Measurements from ENCODE around the gene DDX54.

The DDX54 gene

GRCh38 chr12:113190761-113191160 lies 5.5 kb upstream of the DDX54 start:
- DNase-seq (ENCODE audit: low read depth in 2 of 2): no peak

GRCh38 chr12:113189361-113189760 lies 4.1 kb upstream of the DDX54 start:
- DNase-seq (ENCODE audit: low read depth in 2 of 2): no peak

GRCh38 chr12:113186666-113187325 lies 1.5 kb upstream of the DDX54 start:
- DNase-seq (ENCODE audit: low read depth in 2 of 2): no peak

DNA sequence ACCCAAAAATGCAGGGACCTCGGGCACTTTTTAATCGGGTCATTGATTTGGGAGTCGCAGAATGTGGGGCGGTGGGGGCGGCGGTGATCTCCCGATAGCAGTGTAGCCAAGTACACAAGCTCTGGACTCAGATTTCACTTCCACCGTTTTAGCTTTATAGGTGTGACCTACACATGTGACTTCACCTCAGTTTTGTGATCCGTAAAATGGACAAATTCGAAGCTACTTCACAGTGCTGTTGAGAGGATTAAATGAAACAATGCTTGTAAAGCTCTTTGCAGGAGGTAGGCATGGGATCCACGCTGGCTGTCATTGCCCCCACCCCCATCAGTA lies 721 bp upstream of the DDX54 start:
- no peak for DNase-seq (ENCODE audit: low read depth in 2 of 2)

GRCh38 chr12:113184900-113185179 lies 438 bp downstream of the DDX54 start:
- peak; percentile 73 to 76 for DNase-seq (ENCODE audit: low read depth in 2 of 2)

DNA sequence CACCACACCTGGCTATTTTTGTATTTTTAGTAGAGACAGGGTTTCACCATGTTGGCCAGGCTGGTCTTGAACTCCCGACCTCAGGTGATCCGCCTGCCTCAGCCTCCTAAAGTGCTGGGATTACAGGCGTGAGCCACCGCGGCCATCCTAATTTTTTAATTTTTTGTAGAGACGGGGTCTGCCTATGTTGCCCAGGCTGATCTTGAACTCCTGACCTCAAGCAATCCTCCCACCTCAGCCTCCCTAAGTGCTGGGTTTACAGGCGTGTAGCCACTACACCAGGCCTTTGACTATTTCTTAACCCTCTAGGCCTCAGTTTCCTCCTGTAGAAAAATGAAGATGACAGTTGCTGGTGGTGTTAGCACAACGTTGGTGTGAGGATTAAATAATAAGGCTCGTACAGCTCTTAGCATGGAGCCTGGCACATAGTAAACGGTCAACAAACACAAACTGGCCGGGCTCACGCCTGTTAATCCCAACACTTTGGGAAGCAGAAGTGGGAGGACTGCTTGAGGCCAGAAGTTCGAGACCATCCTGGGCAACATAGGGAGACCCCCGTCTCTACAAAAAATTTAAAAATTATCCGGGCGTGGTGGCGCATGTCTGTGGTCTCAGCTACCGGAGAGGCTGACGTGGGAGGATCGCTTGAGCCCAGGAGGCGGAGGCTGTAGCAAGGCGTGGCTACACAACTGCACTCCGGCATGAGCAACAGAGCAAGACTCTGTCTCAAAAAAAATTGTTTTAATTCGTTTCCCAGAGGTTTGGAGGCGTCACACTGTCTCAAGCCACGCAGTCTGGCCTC lies 979 bp downstream of the DDX54 start:
- no peak for DNase-seq (ENCODE audit: low read depth in 2 of 2)

DNA sequence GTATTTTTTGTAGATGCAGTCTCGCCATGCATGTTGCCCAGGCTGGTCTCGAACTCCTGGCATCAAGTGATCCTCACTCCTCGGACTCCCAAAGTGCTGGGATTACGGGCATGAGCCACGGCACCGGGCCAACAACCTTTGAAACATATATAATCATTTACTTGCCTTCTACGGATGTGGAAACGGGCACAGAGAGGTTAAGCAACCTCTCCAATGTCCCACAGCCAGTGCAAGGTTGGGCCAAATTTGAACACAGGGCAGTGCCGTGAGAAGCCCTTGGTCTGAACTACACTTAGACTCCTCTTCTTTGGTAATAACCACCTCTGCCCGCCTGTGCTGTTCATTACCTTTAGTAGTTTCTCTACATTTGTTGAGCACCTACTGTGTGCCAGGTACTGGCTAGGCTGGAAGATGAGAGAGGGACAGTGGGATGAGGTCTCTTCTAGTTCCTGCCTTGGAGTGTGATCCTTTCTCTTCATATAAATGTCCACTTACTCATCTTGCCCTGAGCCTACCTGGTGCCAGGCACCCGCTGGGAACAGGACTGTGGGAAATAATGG lies 2.2 kb downstream of the DDX54 start:
- DNase-seq (ENCODE audit: low read depth in 2 of 2): no peak

DNA sequence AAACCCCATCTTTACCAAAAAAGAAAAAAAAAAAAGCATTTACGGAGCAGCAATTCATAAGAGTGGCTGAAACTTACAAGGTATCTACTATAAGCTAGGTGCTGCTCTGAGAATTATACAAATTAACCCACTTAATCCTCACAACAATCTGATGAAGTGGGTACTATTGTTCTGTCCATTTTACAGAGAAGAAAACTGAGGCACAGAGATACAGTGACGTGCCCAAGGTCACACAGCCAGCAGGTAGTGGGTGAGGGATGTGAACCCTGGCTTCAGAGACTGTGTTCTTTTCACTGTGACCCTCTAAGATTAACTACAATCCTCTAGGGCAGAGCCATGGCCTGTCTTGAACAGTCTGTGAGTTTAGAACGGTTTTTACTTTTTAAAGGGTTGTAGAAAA lies 3.3 kb downstream of the DDX54 start:
- no peak for DNase-seq (ENCODE audit: low read depth in 2 of 2)

DNA sequence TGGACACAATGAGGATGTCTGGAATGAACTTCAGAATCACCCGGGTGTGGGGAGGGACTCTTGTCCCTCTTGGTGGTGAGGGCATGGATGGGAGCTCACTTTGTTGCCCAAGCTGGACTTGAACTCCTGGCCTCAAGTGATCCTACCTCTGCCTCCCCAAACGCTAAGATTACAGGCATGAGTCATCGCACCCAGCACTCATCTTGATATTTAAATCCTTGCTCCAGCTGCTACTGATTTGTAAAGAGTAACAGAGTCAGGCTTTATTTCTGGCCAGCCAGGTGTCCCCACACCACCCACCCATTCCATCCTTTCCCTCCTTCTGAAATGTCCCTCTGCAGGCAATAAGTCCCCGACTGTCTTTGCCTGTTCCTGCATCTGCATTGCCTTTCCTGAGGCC lies 4.9 kb downstream of the DDX54 start:
- no peak for DNase-seq (ENCODE audit: low read depth in 2 of 2)

DNA sequence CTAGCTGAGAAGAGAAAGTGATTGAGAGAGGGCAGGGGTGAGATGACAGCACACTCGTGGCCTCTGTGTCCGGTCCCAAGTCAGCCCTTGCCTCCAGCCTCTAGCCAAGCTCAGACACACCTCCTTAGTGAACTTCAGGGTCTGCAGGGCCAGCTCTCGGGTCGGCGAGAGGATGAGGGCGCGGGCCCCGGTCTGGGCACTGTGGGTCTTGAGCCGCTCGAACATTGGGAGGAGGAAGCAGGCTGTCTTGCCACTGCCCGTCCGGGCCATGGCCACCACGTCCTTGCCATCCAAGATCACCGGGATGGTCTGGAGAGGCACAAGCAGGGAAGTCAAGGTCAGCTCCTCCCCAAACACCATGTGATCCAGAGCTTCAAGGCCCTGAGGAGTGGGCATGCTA lies 6.3 kb downstream of the DDX54 start:
- no peak for DNase-seq (ENCODE audit: low read depth in 2 of 2)

DNA sequence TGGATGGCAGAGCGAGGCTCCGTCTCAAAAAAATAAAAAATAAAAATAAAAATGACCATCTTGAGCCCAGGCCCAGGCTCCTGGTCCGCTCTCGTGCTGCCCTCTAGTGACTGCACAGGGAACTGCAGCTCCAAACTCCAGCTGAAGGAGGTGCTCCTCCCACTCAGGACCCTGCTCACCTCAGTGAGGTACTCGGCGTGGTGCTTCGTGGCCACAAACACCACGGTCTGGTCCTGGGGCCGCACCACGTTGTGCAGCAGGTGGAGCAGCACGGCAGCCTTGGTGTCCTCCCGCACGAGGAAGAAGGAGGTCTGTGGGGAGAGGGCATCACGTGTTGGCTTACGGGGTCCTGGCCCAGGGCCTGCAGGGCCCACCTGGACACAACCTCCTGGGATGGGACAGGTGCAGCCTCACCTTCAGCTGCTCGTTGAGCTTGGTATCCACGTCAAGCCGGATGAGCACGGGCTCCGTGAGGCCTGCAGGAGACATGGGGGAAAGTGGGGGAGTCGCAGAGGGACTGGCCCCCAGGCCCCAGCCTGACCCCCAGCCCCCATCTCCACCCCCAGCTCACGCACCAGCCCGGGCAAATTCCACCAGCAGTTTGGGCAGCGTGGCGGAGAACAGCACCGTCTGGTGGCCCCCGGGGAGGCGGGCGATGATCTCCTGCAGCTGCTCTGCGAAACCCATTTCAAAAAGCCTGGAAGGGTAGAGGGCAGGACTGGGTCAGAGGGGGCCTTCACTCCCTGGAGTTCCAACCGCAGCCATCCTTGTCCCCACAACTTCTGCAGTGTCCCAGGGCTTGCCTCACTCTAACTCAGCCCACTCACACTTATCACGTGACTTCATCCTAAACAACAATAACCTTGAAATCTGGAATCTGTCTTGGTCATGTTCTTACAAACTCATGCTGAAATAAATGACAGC lies 10.6 kb downstream of the DDX54 start:
- DNase-seq (ENCODE audit: low read depth in 2 of 2): peak; percentile 73 to 79

DNA sequence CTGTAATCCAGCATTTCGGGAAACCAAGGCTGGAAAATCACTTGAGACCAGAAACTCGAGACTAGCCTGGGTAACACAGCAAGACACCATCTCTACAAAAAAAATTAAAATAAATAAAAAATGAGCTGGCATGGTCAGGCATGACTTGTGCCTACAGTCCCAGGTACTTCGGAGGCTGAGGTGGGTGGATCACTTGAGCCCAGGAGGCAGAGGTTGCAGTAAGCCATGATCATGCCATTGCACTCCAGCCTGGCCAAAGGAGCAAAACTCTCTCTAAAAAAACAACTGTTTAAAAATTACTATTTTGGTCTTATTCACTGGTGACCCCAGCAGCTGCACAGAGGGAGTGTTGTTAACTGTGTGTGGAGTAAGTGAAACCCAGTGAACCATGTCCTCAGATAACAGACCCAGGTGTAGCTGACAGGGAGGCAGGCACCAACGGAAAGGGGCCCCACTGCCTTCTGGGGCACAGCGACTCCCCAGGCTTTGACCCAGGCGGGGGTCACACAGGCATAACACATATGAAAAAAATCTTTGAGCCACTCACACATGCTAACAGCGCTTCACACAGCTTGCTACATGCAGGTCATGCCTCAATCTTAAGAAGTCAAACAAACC lies 12.1 kb downstream of the DDX54 start:
- DNase-seq (ENCODE audit: low read depth in 2 of 2): no peak

- DNase-seq (ENCODE audit: low read depth in 2 of 2): no peak
Measured at GRCh38 chr12:113172185-113172584, 13.1 kb downstream of the DDX54 start.

- no peak for DNase-seq (ENCODE audit: low read depth in 2 of 2)
Measured at GRCh38 chr12:113171543-113171942, 13.7 kb downstream of the DDX54 start.

DNA sequence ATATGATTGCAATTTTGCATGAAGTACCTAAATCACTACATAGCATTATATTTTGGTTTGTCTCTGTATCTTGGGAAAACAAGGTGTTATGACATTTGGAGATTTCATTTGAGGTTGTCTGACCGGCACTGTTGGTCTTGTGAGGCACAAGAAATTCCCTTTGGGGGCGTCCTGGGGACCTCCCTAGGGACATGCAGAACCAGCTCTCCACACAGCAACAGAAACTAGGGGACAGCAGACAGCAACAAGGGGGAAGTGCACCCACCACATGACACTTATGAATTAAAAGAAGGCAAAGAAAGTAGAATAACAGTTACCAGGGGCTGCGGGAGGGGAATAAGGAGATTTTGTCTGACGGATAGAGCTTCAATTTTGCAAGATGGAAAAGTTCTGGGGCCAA lies 14.4 kb downstream of the DDX54 start:
- DNase-seq (ENCODE audit: low read depth in 2 of 2): no peak

DNA sequence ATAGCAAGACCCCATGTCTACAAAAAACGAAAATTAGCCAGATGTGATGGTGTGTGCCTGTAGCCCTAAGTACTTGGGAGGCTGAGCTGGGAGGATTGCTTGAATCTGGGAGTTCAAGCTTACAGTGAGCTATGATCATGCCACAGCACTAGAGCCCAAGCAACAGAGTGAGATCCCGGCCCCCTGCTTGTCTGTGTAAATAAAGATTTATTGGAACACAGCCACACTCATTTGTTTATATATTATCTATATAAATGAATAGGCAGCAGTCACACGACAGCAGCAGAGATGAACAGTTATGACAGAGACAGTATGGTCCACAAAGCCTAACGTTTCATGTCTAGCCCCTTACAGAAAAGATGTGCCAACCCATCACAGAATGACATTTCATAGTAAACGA lies 14.8 kb downstream of the DDX54 start:
- DNase-seq (ENCODE audit: low read depth in 2 of 2): no peak

DNA sequence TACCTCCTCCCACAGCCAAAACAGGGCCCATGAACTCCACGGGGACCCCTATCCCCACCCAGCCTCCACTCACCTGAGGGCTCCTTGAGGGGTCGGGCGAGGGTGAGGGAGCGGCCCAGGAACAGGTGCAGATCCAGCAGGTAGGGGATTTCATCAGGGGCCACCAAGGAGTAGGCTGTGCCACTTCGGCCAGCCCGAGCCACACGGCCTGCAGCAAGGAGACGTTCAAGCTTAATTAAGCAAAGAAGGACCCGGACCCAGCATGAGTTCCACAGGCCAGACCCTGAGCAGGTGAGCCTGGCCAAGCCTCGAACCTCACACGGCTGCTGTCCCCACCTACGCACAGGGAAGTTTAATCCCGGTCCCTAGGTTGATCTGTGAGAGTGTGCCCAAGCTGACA lies 15.6 kb downstream of the DDX54 start:
- no peak for DNase-seq (ENCODE audit: low read depth in 2 of 2)

GRCh38 chr12:113167868-113168267 lies 17.4 kb downstream of the DDX54 start:
- DNase-seq (ENCODE audit: low read depth in 2 of 2): no peak

DNA sequence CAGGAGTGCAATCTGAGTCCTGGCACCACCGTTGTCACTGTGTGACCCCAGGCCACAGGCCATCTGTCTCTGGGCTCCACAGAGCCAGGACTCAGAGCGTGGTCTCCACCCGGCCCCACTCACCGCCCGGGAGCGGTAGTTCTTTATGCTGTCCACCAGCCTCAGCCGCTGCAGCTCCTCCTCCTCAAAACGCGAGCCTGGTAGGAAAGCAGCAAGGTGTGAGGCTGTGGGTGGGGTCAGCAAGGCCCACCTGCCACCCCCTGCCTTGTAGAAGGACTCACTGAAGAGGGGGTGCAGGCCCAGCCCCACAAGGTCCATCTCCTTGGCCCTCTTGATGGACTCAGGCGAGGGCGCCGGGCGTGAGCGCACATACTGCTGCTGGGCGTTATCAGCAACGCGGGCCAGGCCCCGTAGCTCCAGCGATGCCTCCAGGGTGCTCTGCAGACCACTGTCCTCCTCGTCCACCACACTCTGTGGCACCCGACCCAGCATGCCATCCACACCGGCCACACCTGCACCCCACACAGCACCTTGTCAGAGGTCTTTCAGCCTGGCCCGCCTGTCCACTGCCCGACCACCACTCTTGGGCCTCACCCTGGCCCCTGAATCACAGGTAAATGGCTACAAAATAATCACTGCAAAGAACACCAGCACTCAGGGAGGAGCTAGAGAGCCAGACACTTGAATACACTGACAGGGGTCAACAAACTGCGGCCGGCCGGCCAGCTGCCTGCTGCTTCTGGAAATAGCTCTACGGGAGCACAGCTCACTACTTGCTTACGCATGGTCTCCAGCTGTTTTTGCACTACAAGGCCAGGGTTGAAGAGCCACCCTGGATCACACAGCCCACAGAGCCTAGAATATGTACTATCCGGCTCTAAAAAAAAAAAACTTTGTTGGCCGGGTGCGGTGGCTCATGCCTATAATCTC lies 19.5 kb downstream of the DDX54 start:
- DNase-seq (ENCODE audit: low read depth in 2 of 2): no peak

DNA sequence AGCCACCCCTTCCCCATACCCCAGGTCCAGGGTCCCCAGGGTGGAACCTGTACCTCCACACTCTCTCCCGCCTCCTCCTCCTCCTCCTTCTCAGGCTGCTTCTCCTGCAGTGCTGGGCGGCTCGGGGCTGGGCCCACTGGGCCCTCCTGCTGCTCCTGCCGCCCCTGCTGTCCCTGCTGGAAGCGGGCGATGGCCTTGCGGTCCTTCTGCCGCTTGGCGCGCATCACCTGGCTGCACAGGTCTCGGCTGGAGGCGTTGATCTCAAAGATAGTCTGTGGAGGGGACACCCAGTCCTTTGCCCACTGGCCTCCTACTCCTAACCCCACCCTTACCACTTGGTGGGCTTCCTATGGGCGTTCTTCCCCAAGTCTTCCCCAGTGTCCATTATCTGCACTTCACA lies 21.3 kb downstream of the DDX54 start:
- no peak for DNase-seq (ENCODE audit: low read depth in 2 of 2)

DNA sequence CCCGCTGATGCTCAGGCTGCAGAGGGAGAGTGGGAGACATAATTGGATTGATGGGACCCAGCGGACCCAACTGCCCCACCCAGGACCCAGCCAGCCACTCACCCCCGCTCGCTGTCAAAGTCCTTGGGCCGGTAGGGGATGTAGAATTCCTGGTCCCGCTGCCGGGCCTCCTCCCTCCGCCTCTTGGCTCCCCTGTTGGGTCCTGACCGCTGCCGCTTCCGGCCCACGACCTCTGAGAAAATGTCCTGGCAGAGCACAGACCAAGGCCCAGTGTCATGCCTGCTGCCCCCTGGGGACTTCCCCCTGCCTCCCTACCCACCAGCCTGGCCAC lies 22.3 kb downstream of the DDX54 start:
- no peak for DNase-seq (ENCODE audit: low read depth in 2 of 2)
